ENCODE measurements around the gene DNAJC11.

DNA sequence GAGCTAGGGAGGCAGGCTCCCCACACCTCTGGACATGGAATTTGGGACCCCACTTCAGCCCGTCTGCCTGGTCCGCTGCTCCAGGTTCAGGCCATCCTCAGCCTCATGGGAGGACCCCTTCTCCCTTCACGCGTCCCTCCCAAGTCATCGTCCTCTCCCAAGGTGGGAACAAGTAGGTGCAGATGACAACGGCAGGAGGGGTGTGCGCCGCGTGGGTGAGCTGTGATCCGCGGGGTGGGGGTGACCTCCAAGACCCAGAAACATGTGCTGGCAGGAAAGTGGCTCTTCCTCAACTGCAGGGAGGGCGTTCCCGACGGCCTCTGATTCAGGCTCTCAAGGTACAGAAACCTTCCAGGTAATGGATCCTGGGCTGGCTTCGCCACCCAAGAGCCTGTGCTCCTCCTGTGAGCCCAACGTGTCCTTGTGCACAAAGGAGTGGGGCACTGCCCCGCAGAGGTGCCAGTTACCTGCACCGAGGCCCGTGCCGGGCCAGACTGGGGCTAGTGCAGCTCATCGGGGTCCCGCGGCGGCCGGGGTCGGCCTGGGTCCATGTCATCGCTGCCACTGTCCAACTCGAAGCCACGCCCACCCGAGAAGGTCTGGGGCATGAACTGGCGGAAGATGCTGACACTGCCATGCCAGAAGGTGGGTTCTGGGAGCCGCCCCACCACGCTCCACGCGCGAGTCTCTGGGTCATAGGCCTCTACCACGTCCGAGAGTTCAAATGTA, 108.6 kb downstream of the DNAJC11 start:
- TF ChIP-seq, protein P1, sequence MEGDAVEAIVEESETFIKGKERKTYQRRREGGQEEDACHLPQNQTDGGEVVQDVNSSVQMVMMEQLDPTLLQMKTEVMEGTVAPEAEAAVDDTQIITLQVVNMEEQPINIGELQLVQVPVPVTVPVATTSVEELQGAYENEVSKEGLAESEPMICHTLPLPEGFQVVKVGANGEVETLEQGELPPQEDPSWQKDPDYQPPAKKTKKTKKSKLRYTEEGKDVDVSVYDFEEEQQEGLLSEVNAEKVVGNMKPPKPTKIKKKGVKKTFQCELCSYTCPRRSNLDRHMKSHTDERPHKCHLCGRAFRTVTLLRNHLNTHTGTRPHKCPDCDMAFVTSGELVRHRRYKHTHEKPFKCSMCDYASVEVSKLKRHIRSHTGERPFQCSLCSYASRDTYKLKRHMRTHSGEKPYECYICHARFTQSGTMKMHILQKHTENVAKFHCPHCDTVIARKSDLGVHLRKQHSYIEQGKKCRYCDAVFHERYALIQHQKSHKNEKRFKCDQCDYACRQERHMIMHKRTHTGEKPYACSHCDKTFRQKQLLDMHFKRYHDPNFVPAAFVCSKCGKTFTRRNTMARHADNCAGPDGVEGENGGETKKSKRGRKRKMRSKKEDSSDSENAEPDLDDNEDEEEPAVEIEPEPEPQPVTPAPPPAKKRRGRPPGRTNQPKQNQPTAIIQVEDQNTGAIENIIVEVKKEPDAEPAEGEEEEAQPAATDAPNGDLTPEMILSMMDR (IDR thresholded peaks at IDR 0.05; ENCODE audit: poor library complexity): no peak
- TF ChIP-seq EZH2 (IDR thresholded peaks at IDR 0.05; ENCODE audit: borderline replicate concordance): no peak
- no peak for TF ChIP-seq EZH2phosphoT487 (IDR thresholded peaks at IDR 0.05; ENCODE audit: low read depth, severe bottlenecking, unreplicated experiment)

Measured in hepatocyte (in vitro differentiated cells).